ENCODE measurements around the gene TMEM127.
A peak's percentile ranks its signal among the peaks of the same experiment; 100 is the strongest.
"Not testable (repeated sequence)": the region's sequence is repeated elsewhere in the genome, so short reads cannot be mapped to it uniquely, and the experiment has no call there.

Gene TMEM127, protein sequence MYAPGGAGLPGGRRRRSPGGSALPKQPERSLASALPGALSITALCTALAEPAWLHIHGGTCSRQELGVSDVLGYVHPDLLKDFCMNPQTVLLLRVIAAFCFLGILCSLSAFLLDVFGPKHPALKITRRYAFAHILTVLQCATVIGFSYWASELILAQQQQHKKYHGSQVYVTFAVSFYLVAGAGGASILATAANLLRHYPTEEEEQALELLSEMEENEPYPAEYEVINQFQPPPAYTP

DNA sequence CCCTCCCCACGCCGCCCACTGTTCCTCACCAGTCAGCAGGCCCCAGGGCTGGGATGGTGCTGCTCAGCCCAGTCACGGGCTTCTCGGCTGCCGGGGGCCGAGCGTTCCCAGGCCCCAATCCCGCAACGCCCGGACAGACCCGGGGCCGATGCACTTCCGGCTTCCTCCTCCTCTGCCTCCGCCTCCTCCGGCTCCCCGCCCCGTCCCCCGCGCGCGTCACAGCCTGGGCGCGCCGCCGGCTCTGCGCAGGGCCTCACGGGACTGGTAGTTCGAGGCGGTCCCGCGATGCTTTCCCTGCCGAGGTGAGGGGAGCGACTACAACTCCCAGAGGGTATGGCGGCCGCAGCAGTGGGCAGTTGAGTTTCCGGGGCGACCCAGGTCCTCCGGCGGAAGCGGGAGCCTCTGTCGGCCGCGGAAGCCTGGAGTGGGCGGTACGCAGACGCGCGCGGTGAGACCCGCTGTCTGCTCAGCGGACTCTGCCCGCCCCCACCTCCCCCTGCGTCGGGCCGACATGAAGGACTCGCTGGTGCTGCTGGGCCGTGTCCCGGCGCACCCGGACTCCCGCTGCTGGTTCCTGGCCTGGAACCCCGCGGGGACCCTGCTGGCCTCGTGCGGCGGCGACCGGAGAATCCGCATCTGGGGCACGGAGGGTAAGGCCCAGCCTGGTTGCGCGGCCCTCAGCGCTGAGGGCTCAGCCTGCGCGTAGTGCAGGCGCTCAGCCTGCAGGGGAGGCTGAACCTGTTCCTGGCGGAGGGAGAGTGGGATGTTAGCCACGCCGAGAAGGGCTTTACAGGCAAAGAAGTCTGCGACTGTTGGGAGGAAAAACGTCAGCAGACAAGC lies at the start of gene TMEM127, which contains the start of gene CIAO1:
Gene TMEM127 (minus strand): TSS at position 158 of the 840 bp plus-strand sequence. CDS start 616 bp downstream, outside the sequence.
Gene CIAO1 (plus strand): TSS at position 386 of the 840 bp plus-strand sequence. CDS start 126 bp downstream, at position 512.
- DNase-seq (ENCODE audit: low read depth in 1 of 2, low spot score in 1 of 2): peak; percentile 96 to 98

DNA sequence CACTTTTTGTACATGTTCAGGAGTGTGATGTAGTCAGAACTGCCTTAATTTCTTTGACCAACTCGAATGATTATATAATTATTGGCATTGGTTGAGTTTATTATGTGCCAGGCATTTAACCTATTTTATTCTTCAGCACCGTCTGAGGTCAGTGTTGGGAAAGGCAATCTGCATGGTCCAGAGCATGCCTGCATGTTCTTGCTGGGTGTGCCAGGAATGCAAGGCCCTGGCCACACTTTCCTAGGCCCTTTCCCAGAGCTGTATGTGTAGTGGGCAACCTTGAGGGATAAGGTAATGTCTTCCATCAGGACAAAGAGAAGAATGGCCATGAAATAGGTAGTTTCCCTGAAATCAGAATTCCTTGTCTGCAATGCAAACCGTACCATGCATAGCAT lies 49.2 kb upstream of the TMEM127 start:
- no peak for DNase-seq (ENCODE audit: low read depth in 1 of 2, low spot score in 1 of 2)

DNA sequence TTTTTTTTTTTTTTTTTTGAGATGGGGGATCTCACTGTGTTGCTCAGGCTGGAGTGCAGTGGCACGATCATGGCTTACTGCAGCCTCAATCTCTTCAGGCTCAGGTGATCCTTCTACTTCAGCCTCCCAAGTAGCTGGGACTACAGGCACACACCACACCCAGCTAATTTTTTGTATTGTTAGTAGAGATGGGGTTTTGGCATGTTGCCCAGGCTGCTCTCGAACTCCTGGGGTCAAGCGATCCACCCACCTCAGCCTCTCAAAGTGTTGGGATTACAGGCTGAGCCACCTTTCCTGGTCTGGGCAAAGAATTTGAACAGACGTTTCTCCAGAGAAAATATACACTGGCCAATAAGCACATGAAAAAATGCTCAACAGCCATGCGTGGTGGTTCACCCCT lies 42.5 kb upstream of the TMEM127 start:
- no peak for DNase-seq (ENCODE audit: low read depth in 1 of 2, low spot score in 1 of 2)

DNA sequence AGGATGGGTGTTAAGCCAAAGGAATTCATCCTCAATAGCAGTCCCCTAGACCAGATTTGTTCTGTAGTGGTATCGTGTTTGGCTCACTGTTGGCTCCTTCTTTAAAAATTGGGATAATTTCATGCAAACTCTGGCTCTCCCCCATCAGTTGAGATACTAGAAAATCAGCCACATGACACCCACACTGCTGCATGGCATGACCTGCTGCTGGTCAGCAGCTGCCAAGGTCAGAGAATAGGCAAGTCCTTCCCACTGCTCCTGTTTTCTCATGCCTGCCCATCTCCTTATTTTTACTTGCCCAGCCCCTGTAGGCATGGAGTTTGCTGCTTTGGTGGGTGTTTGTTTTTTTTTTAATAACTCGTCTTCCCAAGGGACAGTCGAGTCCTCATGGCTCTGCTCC lies 40.6 kb upstream of the TMEM127 start:
- DNase-seq (ENCODE audit: low read depth in 1 of 2, low spot score in 1 of 2): no peak

DNA sequence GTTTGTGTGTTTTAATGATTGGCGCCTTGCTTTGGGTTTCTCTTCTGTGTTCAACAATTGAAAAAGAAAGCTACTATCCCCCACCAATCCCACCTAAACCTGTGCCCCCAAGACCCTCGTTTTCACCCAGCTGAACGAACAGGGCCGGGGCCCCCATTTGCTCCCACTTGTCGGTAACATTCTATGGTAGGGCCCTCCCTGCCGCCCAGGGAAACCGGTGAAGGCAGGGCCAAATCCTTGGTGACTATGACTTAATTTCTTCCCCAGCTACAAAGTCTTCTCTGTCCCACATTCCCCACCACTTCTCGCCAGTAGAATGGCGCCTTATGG lies 40.1 kb upstream of the TMEM127 start:
- DNase-seq (ENCODE audit: low read depth in 1 of 2, low spot score in 1 of 2): no peak

DNA sequence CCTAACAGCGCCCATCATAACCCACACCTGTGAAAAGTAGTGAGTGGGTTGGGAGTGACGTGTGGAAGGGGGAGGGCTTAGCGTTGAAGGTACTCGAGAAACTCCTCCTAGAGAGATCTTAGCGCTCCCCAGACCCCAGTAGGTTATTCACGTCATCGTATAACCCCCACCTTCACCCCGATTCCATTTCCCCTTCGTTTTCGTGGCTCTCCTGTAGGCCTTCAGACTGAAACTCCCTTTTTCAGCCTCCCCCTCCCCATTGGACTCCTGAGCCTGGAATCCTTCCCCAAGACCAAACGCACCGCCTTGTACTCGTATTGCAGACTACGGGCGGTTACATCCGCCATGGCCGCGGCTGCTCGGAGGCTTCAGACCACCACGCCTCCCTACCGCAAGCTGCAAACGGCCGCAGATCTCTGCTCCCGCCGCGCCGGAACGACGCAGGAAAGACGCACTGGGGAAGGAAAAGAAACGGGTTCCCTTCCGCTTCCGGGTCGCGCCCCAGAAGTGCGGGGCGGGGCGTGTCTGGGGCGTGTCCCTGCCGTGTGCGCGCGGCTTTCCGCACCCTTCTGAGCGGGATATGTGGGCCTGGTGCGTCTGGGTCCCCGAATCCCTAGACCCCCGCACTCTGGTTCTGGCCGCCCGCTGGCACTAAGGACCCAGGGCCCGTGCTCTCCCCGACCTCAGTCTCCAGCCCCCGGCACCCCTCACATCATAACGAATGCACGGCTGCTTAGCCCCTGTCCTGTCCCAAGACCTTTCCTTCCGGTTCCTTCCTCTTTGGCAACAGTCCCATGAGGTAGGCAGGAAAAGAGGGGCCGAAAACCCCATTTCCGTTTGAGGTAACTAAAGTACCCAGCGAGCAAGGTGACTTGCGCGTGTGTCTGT lies 39.5 kb upstream of the TMEM127 start, which contains the start of gene SNRNP200:
Gene SNRNP200 (minus strand): TSS at position 456 of the 888 bp plus-strand sequence. CDS start 109 bp downstream, at position 347.
- peak; percentile 77 to 87 for DNase-seq (ENCODE audit: low read depth in 1 of 2, low spot score in 1 of 2)

DNA sequence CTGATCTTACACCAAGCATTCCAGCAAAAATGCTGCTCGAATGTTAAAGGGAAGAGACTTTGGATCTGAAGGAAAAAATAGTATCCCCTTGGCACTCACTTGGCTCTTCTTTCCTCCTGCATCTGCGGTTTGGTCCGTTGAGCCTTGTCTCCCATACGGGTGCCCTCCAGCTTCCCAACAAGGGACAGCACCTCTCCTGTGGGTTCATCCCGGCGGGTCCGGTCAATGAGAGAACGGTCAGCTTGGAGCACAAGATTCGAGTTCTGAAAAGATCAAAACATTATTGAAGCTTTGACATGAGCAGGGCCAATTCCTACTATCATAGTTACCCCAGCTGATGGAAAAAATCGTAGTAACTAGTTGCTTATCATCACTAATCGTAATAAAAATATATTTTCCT lies 38.8 kb upstream of the TMEM127 start:
- no peak for DNase-seq (ENCODE audit: low read depth in 1 of 2, low spot score in 1 of 2)

DNA sequence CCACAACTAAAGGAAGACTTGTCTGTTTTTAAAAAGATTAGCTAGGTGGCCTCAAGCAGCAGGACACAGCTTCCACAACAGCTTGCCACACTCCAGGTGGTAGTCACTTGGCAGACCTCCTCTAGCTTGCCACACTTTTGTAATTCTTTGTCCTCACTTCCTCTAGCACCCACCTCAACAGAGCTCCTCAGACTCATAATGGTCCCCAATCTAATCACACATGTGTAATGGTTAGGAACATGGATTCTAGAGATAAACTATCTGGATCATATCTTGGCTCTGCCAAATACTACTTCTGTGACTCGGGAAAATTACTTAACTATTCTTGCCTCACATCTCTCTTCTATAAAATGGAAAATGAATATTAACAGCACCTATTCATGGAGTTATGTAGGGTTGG lies 36.1 kb upstream of the TMEM127 start:
- no peak for DNase-seq (ENCODE audit: low read depth in 1 of 2, low spot score in 1 of 2)

DNA sequence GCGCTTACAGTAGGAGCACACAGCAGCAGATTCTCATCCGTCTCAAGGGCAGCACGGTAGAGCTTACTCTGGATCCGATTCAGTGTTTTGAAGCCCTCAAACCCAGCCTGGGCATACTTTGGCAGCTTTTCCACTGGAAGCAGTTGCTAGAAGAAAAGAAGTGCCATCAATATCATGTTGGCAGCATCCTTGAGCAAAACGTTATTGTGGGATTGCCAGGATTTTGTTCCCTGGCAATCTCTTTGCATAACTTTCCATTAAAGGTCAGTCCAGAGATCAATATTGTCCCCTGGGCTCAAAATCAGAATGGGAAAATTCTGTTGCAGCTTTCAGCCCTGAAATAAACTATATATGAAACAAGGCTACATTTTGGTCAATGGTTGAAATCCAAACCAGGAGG lies 31.1 kb upstream of the TMEM127 start:
- DNase-seq (ENCODE audit: low read depth in 1 of 2, low spot score in 1 of 2): no peak

DNA sequence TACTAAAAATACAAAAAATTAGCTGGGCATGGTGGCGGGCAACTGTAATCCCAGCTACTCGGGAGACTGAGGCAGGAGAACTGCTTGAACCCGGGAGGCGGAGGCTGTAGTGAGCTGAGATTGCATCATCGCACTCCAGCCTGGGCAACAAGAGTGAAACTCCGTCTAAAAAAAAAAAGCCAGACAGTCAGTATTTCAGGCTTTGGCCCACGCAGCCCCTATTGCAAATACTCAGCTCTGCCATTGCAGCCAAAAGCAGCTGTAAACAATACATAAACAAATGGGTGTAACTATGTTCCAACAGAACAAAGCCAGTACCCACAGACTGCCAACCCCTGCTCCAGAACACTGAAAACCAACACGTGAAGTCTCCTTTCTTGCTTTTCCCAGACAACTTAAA lies 28.5 kb upstream of the TMEM127 start:
- not testable (repeated sequence) for DNase-seq (ENCODE audit: low read depth in 1 of 2, low spot score in 1 of 2)

DNA sequence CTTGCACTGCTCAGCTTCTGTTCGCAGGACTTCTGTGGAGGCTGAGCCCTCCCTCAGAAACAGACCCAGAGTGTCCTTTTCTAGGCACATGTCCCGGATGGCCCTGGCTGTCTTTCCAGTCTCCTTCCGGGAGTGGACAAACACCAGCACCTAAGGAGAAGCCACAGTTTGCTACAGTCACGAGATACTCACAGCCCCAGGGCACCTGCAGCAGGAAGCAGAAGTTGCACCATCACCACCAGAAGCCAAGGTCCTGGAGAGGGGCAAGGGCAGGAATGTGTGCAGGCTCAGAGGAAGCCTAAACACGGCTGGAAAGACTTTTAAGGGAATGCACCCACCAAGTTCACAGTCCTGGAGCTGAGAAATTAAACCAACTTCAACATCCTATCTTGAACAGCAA lies 26.0 kb upstream of the TMEM127 start:
- no peak for DNase-seq (ENCODE audit: low read depth in 1 of 2, low spot score in 1 of 2)

DNA sequence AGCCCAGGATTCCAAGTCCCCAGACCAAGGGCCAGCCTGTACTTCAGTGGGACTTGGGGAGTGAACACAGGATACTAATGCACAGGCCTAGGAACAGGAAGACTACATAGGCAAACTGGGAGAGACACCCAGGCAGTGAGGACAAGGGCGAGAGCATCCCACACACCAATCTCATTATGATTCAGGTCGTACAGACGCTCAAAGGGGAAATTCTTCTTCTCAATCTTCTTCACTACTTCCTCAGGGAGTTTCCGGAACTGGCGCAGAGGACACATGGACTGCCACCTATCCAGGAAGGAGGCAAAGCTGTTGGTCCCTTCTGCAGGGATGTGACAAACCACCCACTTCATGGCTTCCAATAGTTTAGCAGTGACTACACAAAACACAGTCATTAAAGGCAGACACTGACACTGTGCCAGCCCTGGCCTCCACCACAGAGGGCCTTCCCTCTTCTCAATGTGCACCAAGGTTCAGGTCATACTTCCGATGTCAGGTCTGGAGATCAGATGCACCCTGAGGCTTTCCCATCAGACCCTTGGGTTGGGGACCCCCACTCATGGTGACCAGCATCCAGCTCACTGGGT lies 21.6 kb upstream of the TMEM127 start:
- DNase-seq (ENCODE audit: low read depth in 1 of 2, low spot score in 1 of 2): no peak

DNA sequence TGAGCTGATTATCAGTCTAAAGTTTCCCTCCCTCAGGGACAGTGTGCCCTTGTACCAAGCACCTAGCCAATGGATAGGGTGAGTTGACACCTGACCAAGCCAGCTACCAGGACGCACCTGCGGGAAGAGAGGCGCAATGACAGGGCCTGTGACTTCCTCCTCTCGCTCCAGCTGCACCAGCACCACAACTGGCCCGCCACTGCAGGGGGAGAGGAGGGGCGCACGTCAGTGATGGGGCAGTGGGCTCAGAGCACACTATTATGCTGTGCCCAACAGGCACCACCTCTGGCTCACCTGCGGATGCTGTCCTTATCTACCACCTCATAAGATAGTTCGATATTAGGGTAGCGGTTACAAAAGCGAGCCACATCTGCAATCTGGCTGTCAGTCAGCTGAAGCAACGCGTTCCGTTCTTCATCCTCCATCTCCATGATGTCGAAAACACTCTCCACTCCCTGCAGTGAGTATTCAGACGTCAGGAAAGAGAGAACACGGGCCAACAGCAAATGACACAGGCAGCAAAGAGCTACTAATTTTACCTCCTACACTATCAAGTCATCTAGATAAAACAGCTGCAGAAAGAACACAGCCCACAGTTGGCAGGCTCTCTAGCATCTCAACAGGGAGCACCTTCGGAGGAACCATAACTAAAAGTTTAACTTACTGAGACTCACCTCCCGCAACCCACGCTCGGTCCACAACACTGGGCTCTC lies 11.1 kb upstream of the TMEM127 start:
- DNase-seq (ENCODE audit: low read depth in 1 of 2, low spot score in 1 of 2): no peak

DNA sequence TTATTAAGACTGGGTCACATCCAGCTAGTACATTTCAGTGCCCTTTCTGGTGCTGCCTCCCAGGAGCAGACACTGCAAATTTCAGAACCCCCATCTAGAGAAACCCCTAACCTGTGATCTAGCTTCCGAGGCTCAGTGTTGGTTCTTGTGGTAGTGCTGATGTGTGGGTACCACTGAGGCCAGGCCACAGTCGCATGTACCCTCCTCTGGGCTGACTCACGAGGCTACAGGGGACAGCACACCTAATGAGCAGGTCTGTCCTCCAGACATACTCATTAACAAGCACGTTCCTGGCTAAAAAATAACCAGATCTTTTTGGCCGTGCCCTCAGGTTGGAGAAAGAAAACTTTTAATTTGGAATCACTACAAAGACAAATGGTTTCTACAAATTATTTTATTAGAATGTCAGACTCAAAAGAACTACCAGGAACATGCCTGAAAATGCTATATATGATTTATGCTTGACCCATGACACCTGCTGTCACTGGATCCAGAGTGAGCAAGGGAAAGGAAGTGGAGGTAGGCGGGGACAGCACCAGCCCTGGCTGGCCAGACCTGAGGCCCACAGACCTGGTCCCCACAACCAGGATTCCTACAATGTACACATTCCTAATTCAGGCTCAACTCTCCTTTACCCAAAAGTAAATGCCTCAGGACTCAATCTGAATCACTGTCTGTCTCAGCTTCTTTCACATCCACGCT lies 8.7 kb upstream of the TMEM127 start:
- no peak for DNase-seq (ENCODE audit: low read depth in 1 of 2, low spot score in 1 of 2)

DNA sequence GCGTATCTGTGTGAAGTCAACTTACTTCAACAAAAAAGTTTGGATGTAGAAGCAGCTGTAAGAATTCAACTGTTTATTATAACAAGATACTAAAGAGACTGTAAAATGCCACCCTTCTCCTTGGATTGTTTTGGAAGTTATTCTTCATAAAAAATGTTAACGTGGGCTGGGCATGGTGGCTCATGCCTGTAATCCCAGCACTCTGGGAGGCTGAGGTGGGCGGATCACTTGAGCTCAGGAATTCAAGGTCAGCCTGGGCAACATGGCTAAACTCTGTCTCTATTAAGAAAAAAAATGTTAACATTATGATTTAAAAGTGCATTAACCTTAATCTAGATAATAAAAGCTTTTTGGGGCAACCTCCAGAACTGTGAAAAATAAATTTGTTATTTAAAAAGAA lies 8.0 kb upstream of the TMEM127 start:
- no peak for DNase-seq (ENCODE audit: low read depth in 1 of 2, low spot score in 1 of 2)

DNA sequence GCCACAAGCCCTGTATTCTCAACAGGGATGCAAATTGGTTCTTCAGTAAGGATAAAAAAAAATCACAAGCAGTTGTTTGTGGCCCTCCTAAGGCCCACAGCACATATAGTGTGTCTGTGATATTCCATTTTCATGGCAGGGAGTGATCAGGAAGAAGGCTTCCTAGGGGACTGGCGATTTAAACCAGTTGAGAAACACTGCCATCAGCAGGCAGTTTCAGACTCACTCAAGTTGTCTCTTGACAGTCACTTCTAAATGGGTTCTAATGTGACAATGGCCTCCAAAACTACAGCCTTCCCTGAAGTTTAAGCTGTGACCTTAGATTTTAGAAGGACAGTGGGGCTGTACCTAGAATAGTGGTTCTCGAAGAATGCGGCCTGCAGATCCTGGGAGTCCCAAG lies 6.2 kb upstream of the TMEM127 start:
- no peak for DNase-seq (ENCODE audit: low read depth in 1 of 2, low spot score in 1 of 2)

DNA sequence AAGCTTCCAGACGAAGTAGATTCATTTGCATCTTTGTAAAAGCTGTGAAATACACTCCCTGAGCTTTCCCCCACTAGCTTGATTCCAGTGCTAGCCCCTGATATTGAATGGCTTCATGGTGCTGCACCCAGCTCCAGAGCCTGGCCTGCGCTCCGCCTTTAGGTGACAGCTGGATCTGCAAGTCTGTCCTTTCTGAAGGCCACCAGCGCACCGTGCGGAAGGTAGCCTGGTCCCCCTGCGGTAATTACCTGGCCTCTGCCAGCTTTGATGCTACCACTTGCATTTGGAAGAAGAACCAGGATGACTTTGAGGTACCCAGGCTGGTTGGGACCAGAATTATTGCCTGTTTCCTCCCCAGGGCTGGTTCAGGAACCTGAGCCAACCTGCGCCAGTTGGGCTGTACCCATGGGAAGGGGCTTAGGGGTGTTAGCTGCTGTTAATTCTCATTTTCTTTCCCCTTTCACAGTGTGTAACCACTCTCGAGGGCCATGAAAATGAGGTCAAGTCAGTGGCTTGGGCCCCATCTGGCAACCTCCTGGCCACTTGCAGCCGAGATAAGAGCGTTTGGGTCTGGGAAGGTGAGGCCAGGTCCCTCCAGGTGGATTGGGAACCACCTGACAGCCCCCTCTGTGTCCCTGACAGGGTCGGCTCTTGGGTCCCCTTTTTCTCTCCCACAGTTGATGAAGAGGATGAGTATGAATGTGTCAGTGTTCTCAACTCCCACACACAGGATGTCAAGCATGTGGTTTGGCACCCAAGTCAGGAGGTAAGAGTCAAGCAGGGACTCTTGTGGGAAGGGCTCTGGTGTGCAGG lies 1.6 kb upstream of the TMEM127 start:
- peak; percentile 14 to 39 for DNase-seq (ENCODE audit: low read depth in 1 of 2, low spot score in 1 of 2)

DNA sequence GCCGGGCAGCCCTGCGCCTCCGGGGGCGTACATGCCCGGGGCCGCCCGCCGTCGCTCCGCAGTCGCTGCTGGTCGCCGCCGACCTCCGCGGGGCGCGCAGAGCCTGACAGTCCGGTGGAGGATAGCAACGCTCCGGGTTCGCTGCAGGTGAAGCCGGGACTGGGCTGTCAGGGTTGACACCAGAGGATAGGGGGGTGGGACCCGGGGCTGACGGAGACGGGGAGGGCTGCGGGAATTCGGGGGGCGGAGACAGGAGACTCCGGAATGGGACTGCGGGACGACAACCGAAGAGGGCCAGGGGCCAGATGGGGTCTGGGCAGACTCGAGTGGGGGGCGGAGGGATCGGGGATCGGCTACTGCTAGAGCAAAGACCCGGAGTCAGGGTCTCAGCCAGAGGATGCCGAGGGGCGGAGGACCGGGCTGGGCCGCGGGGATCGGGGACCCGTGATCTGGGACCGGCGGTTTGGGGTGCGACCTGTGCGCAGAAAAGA lies 403 bp downstream of the TMEM127 start:
- peak in 1 of 2 donors; percentile 18 for DNase-seq (ENCODE audit: low read depth in 1 of 2, low spot score in 1 of 2)

All from activated CD4-positive, alpha-beta T cell treated with anti-CD3 and anti-CD28 coated beads, Interleukin-2, amount 50 U/mL, for 24 hours (primary cell).